ENCODE data around the gene SYTL5. TPM values are rescaled to one million over a fixed set of nuclear protein-coding genes. Genes with fewer than 3 reads are reported as not detected.

The SYTL5 gene
- total RNA-seq (under 1 TPM in 1 of 5 donors, not detected in 4; 0.06 TPM), total RNA-seq (0 to 0.38 (median 0) reads per million in 29 experiments)
- 0.02 TPM for total RNA-seq (2013)

DNA sequence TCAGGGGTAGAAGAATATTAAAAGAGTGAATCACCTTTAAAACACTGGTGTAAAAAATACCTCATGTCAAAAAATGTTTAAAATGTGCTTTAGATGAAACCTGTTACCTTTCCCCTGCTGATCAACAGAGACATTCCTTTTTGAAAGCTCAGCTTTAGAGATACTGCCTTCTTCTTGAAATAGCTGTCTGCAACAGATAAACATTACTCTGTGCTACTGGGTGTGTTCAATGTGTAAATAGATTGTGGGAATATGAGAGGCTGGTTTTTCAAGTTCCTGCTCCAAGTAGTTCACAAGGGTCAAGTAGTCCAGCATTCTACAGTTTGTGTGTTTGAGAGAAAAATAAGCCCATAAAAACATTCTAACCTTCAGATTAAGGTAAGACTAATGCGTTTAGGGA is at the start of gene SYTL5:
Gene SYTL5, plus strand, starts transcription at position 263 of the 400 bp plus-strand sequence. CDS start 27,337 bp downstream, outside the sequence.
- no peaks in the 10 kb centered on the region for H3K36me3 Mint-ChIP-seq
- POLR2A ChIA-PET = interaction anchor here in 1 of 2 donors (0.7 kb wide), 1 partner anchor 17 kb away, joined by 3 read pairs; no protein-coding TSS in a partner anchor
- ATAC-seq (replicated peaks in 1 of 4) (no peak), DNase-seq (no peak)
- whole genome bisulfite sequencing (ENCODE audit: insufficient coverage) = no CpG with 5 or more reads among the region's 1 CpG
- Histone ChIP-seq H3K4me3 (ENCODE audit: control insufficient read depth in 1 of 2, extremely low read depth in 1 of 2, low read length in 1 of 2) (no peak within 1 kb of the TSS), H3K4me1 (ENCODE audit: control insufficient read depth in 1 of 2, extremely low read depth in 1 of 2, insufficient read depth in 2 of 2, low read length in 2 of 2) (no peaks in the 10 kb centered on the region), H3K9me3 (no peaks in the 10 kb centered on the region), H3K27me3 (replicated peaks in 1 of 2; ENCODE audit: control insufficient read depth in 2 of 2, extremely low read depth in 1 of 2, insufficient read depth in 2 of 2, low read length in 1 of 2) (no peaks in the 10 kb centered on the region), H3K36me3 (ENCODE audit: control insufficient read depth in 2 of 2, extremely low read depth in 1 of 2, insufficient read depth in 1 of 2, low read length in 1 of 2) (no peaks in the 10 kb centered on the region), H3K27ac (ENCODE audit: low read length) (no peak within 1 kb of the TSS)
- CTCF ChIA-PET = no interaction called here
- H3K27ac Mint-ChIP-seq = no peak within 1 kb of the TSS
- H3K27me3 Mint-ChIP-seq = peaks cover 4 to 25% of the 10 kb centered on the region in 2 donors
- H3K4me1 Mint-ChIP-seq = no peaks in the 10 kb centered on the region
- H3K9me3 Mint-ChIP-seq = peaks cover 0 to 6% (median 4%) of the 10 kb centered on the region in 3 donors
- H3K4me3 Mint-ChIP-seq = no peak within 1 kb of the TSS

GRCh38 chrX:37958525-37959211 is 47.7 kb upstream of the SYTL5 start:
- H3K36me3 Mint-ChIP-seq = no peaks in the 10 kb centered on the region
- H3K27ac Mint-ChIP-seq = no peak overlapping the region
- H3K4me3 Mint-ChIP-seq = no peak overlapping the region
- POLR2A ChIA-PET = no interaction called here
- H3K4me1 ChIP-seq (ENCODE audit: control insufficient read depth in 1 of 2, extremely low read depth in 1 of 2, insufficient read depth in 2 of 2, low read length in 2 of 2) = no peaks in the 10 kb centered on the region
- WGBS (ENCODE audit: insufficient coverage) = 100% methylated on average over 1 of the region's 7 CpGs
- H3K27me3 ChIP-seq (replicated peaks in 1 of 2; ENCODE audit: control insufficient read depth in 2 of 2, extremely low read depth in 1 of 2, insufficient read depth in 2 of 2, low read length in 1 of 2) = no peaks in the 10 kb centered on the region
- no peaks in the 10 kb centered on the region for H3K36me3 ChIP-seq (ENCODE audit: control insufficient read depth in 2 of 2, extremely low read depth in 1 of 2, insufficient read depth in 1 of 2, low read length in 1 of 2)
- H3K27ac ChIP-seq (ENCODE audit: low read length) = no peak overlapping the region
- DNase-seq (no peak), ATAC-seq (replicated peaks in 1 of 4) (no peak)
- H3K9me3 ChIP-seq = no peaks in the 10 kb centered on the region
- CTCF ChIA-PET = no interaction called here
- H3K27me3 Mint-ChIP-seq = peaks cover 0 to 8% of the 10 kb centered on the region in 2 donors
- no peak overlapping the region for H3K4me3 ChIP-seq (ENCODE audit: control insufficient read depth in 1 of 2, extremely low read depth in 1 of 2, low read length in 1 of 2)
- peaks cover 0 to 2% (median 0%) of the 10 kb centered on the region in 3 donors for H3K4me1 Mint-ChIP-seq
- peaks cover 0 to 3% (median 0%) of the 10 kb centered on the region in 3 donors for H3K9me3 Mint-ChIP-seq

- POLR2A ChIA-PET = no interaction called here
- WGBS (ENCODE audit: insufficient coverage) = 93% methylated on average over 3 of the region's 15 CpGs
- Histone ChIP-seq H3K36me3 (ENCODE audit: control insufficient read depth in 2 of 2, extremely low read depth in 1 of 2, insufficient read depth in 1 of 2, low read length in 1 of 2) (no peaks in the 10 kb centered on the region), H3K9me3 (no peaks in the 10 kb centered on the region), H3K4me1 (ENCODE audit: control insufficient read depth in 1 of 2, extremely low read depth in 1 of 2, insufficient read depth in 2 of 2, low read length in 2 of 2) (no peaks in the 10 kb centered on the region), H3K27ac (ENCODE audit: low read length) (no peak overlapping the region), H3K27me3 (replicated peaks in 1 of 2; ENCODE audit: control insufficient read depth in 2 of 2, extremely low read depth in 1 of 2, insufficient read depth in 2 of 2, low read length in 1 of 2) (no peaks in the 10 kb centered on the region), H3K4me3 (ENCODE audit: control insufficient read depth in 1 of 2, extremely low read depth in 1 of 2, low read length in 1 of 2) (no peak overlapping the region)
- Mint-ChIP-seq H3K27ac (no peak overlapping the region), H3K4me3 (no peak overlapping the region), H3K9me3 (peaks cover 0 to 3% (median 0%) of the 10 kb centered on the region in 3 donors), H3K4me1 (peaks cover 0 to 2% (median 0%) of the 10 kb centered on the region in 3 donors), H3K36me3 (no peaks in the 10 kb centered on the region), H3K27me3 (peaks cover 0 to 8% of the 10 kb centered on the region in 2 donors)
- ATAC-seq (replicated peaks in 1 of 4) (no peak), DNase-seq (no peak)
- CTCF ChIA-PET = no interaction called here
Measured at GRCh38 chrX:37959212-37960021, 46.9 kb upstream of the SYTL5 start.

GRCh38 chrX:37961118-37961517 is 45.2 kb upstream of the SYTL5 start:
- Mint-ChIP-seq H3K27me3 (peaks cover 0 to 8% of the 10 kb centered on the region in 2 donors), H3K4me1 (peaks cover 0 to 2% (median 0%) of the 10 kb centered on the region in 3 donors), H3K36me3 (no peaks in the 10 kb centered on the region), H3K27ac (no peak overlapping the region), H3K4me3 (no peak overlapping the region), H3K9me3 (peaks cover 0 to 3% (median 0%) of the 10 kb centered on the region in 3 donors)
- Histone ChIP-seq H3K27ac (ENCODE audit: low read length) (no peak overlapping the region), H3K4me1 (ENCODE audit: control insufficient read depth in 1 of 2, extremely low read depth in 1 of 2, insufficient read depth in 2 of 2, low read length in 2 of 2) (no peaks in the 10 kb centered on the region), H3K36me3 (ENCODE audit: control insufficient read depth in 2 of 2, extremely low read depth in 1 of 2, insufficient read depth in 1 of 2, low read length in 1 of 2) (no peaks in the 10 kb centered on the region), H3K9me3 (no peaks in the 10 kb centered on the region), H3K4me3 (ENCODE audit: control insufficient read depth in 1 of 2, extremely low read depth in 1 of 2, low read length in 1 of 2) (no peak overlapping the region), H3K27me3 (replicated peaks in 1 of 2; ENCODE audit: control insufficient read depth in 2 of 2, extremely low read depth in 1 of 2, insufficient read depth in 2 of 2, low read length in 1 of 2) (no peaks in the 10 kb centered on the region)
- CTCF ChIA-PET = no interaction called here
- no CpG with 5 or more reads among the region's 1 CpG for WGBS (ENCODE audit: insufficient coverage)
- DNase-seq (no peak), ATAC-seq (replicated peaks in 1 of 4) (no peak)
- POLR2A ChIA-PET = no interaction called here

DNA sequence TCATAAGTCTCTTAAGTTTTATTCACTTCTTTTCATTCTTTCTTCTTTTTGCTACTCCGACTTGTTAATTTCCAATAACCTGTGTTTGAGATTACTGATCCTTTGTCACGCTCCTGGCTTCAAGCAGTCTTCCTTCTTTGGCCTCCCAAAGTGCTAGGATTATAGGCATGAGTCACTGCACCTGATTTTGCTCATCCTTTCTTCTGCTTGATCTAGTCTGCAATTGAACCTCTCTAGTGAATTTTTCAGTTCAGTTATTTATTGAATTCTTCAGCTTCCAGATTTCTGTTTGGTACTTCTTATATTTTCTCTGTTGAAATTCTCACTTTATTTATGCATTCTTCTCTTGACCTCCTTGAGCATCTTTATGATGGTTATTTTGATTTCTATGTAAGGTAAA is 38.6 kb upstream of the SYTL5 start:
- DNase-seq (no peak), ATAC-seq (replicated peaks in 1 of 4) (no peak)
- H3K4me3 Mint-ChIP-seq = no peak overlapping the region
- Histone ChIP-seq H3K27ac (ENCODE audit: low read length) (no peak overlapping the region), H3K27me3 (replicated peaks in 1 of 2; ENCODE audit: control insufficient read depth in 2 of 2, extremely low read depth in 1 of 2, insufficient read depth in 2 of 2, low read length in 1 of 2) (peaks cover 0 to 2% of the 10 kb centered on the region in 2 experiments), H3K4me1 (ENCODE audit: control insufficient read depth in 1 of 2, extremely low read depth in 1 of 2, insufficient read depth in 2 of 2, low read length in 2 of 2) (no peaks in the 10 kb centered on the region), H3K9me3 (no peaks in the 10 kb centered on the region), H3K4me3 (ENCODE audit: control insufficient read depth in 1 of 2, extremely low read depth in 1 of 2, low read length in 1 of 2) (no peak overlapping the region), H3K36me3 (ENCODE audit: control insufficient read depth in 2 of 2, extremely low read depth in 1 of 2, insufficient read depth in 1 of 2, low read length in 1 of 2) (no peaks in the 10 kb centered on the region)
- H3K27me3 Mint-ChIP-seq = peaks cover 1 to 14% of the 10 kb centered on the region in 2 donors
- no CpG with 5 or more reads among the region's 2 CpGs for WGBS (ENCODE audit: insufficient coverage)
- ChIA-PET CTCF (no interaction called here), POLR2A (no interaction called here)
- peaks cover 5 to 6% (median 6%) of the 10 kb centered on the region in 3 donors for H3K9me3 Mint-ChIP-seq
- no peaks in the 10 kb centered on the region for H3K4me1 Mint-ChIP-seq
- H3K27ac Mint-ChIP-seq = no peak overlapping the region
- H3K36me3 Mint-ChIP-seq = no peaks in the 10 kb centered on the region

DNA sequence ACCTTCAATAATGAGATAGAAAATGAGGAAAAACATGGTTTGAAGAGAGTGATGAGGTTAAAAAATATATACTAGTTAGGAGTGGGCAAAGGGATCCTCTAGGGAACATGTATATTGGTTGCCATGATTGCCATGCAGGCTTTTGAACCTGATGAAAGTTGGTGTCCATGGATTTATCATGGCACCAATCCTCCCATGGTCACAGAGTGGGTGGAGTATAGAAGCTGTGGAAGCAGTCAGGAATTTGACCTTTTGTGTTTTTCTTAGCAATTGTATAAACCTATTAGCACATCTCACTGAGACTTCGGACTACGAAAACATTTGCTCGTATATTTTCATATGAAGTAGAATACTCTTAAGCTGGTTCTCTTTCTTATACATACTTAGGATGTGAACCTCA is 30.9 kb upstream of the SYTL5 start:
- Histone ChIP-seq H3K27me3 (replicated peaks in 1 of 2; ENCODE audit: control insufficient read depth in 2 of 2, extremely low read depth in 1 of 2, insufficient read depth in 2 of 2, low read length in 1 of 2) (peaks cover 0 to 2% of the 10 kb centered on the region in 2 experiments), H3K4me1 (ENCODE audit: control insufficient read depth in 1 of 2, extremely low read depth in 1 of 2, insufficient read depth in 2 of 2, low read length in 2 of 2) (no peaks in the 10 kb centered on the region), H3K27ac (ENCODE audit: low read length) (no peak overlapping the region), H3K4me3 (ENCODE audit: control insufficient read depth in 1 of 2, extremely low read depth in 1 of 2, low read length in 1 of 2) (no peak overlapping the region), H3K36me3 (ENCODE audit: control insufficient read depth in 2 of 2, extremely low read depth in 1 of 2, insufficient read depth in 1 of 2, low read length in 1 of 2) (no peaks in the 10 kb centered on the region), H3K9me3 (no peaks in the 10 kb centered on the region)
- ATAC-seq (replicated peaks in 1 of 4) (no peak), DNase-seq (no peak)
- H3K9me3 Mint-ChIP-seq = no peaks in the 10 kb centered on the region
- no CpG with 5 or more reads among the region's 3 CpGs for WGBS (ENCODE audit: insufficient coverage)
- no peaks in the 10 kb centered on the region for H3K4me1 Mint-ChIP-seq
- POLR2A ChIA-PET = no interaction called here
- H3K27me3 Mint-ChIP-seq = peaks cover 5 to 24% of the 10 kb centered on the region in 2 donors
- no peak overlapping the region for H3K27ac Mint-ChIP-seq
- H3K4me3 Mint-ChIP-seq = no peak overlapping the region
- no peaks in the 10 kb centered on the region for H3K36me3 Mint-ChIP-seq
- CTCF ChIA-PET = no interaction called here
